GM23248 (cell line): ENCODE results near the gene DGAT2.

Experiments used
- EZH2 ChIP-seq: fragments of 200-600 bp; sonication (generic); IDR thresholded peaks from 2 replicates; pipeline ENCODE4 v1.6.1; 2018; ENCODE audit warnings: antibody characterized with exemption, mild to moderate bottlenecking; ENCODE audit not compliant: insufficient read depth, poor library complexity, severe bottlenecking
- EZH2phosphoT487 ChIP-seq: fragments of 200-600 bp; sonication (generic); IDR thresholded peaks from 2 replicates; pipeline ENCODE4 v1.6.1; 2018; ENCODE audit warnings: antibody characterized with exemption, moderate library complexity, mild to moderate bottlenecking, low read depth; ENCODE audit not compliant: insufficient read depth

DNA sequence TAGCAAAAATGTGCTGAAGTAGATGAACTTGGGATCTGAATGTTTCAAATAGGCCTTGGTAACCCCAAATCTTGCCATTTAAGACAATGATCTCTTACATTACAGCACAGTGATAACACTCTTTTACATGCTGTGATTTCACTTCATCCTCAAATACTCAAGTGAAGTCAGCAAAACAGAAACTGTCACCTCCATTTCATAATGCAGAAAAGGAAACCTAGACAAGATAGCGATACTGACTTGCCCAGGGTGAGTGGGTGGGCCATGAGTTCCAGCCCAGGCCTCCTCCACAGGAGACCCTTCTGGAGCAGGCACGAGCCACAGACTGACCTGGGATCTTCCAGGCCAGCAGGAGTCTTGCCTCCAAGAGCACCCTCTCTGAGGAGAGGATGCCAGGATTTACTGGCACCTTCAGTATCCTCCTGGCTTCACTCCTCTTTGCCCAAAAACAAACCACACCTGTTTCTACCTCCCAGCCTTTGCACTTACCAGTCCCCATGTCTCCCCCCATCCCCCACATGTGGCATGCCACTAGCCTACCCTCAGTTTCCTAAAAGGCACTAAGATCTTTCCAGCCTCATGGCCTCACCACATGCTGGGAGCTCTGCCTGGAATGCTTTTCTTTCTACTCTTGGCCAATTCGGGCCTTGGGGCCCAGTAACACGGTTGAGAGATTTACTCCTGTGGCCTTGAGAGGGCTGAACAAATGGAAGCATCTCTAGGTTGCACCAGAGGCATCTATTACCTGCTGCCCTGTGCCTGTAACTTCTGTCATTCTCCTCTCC, 1.9 kb upstream of the DGAT2 start:
- TF ChIP-seq EZH2 (no peak), EZH2phosphoT487 (no peak)
